GM19025 (cell line): ENCODE data around the gene CLPX.
"Not testable (repeated sequence)": the region's sequence is repeated elsewhere in the genome, so short reads cannot be mapped to it uniquely, and the experiment has no call there.

Experiments used
- ATAC-seq: cut with Tn5 transposase; IDR thresholded peaks from one replicate; pipeline ENCODE4 v1.9.1; 2021; ENCODE audit warnings: mild to moderate bottlenecking, low read depth, moderate library complexity; ENCODE audit not compliant: unreplicated experiment

CLPX gene

GRCh38 chr15:65106011-65106590, 79.0 kb downstream of the CLPX start:
- no peak for ATAC-seq

- no peak for ATAC-seq
Observed at GRCh38 chr15:65105038-65105437, 80.1 kb downstream of the CLPX start.

- no peak for ATAC-seq
Observed at GRCh38 chr15:65102912-65103311, 82.2 kb downstream of the CLPX start.

GRCh38 chr15:65101891-65102708, 83.0 kb downstream of the CLPX start:
- no peak for ATAC-seq

- no peak for ATAC-seq
Observed at GRCh38 chr15:65101411-65101890, 83.7 kb downstream of the CLPX start.

GRCh38 chr15:65100442-65100841, 84.7 kb downstream of the CLPX start:
- no peak for ATAC-seq

GRCh38 chr15:65099801-65100200, 85.3 kb downstream of the CLPX start:
- not testable (repeated sequence) for ATAC-seq

GRCh38 chr15:65099336-65099735, 85.8 kb downstream of the CLPX start:
- no peak for ATAC-seq
